Activated naive CD4-positive, alpha-beta T cell treated with anti-CD3 and anti-CD28 coated beads, Interleukin-2, amount 10 ng/mL, durations not matched to agents 7 days and 5 days (primary cell): ENCODE data around the gene ATP6V1A.

Experiments used
- CTCF ChIA-PET: fragments of 350-600 bp; sonication (Branson Sonifier 250); formaldehyde crosslinking; loops from one replicate; lab custom pipeline; 2021; ENCODE audit warnings: antibody characterized with exemption; lab: Charles Lee
- DNase-seq: peaks from one replicate; pipeline ENCODE4 v3.0.0-alpha.2; 2020
- H3K27ac Mint-ChIP-seq: one replicate; pipeline ENCODE4 v1.8.0; 2021; ENCODE audit warnings: mild to moderate bottlenecking, moderate library complexity, mixed read lengths
- H3K27me3 Mint-ChIP-seq: one replicate; pipeline ENCODE4 v1.8.0; 2021; ENCODE audit warnings: mild to moderate bottlenecking, mixed read lengths
- H3K36me3 Mint-ChIP-seq: one replicate; pipeline ENCODE4 v1.8.0; 2021; ENCODE audit warnings: mixed read lengths
- H3K4me1 Mint-ChIP-seq: one replicate; pipeline ENCODE4 v1.8.0; 2021; ENCODE audit warnings: mixed read lengths
- H3K4me3 Mint-ChIP-seq: one replicate; pipeline ENCODE4 v1.8.0; 2021; ENCODE audit warnings: mild to moderate bottlenecking, moderate library complexity, mixed read lengths
- H3K9me3 Mint-ChIP-seq: one replicate; pipeline ENCODE4 v1.8.0; 2021; ENCODE audit warnings: mixed read lengths

ATP6V1A gene

GRCh38 chr3:113746548-113747282, at the start of gene ATP6V1A:
Gene ATP6V1A, plus strand, starts transcription at chr3:113747035. Its CDS starts 31,719 bp downstream, at chr3:113778754.
- peaks cover 10% of the 10 kb centered on the region for H3K36me3 Mint-ChIP-seq
- peak within 1 kb of the TSS; percentile 97 for H3K4me3 Mint-ChIP-seq
- CTCF ChIA-PET, result interaction anchor here (0.9 to 3.8 kb wide), 4 partner anchors 11 to 309 kb away, joined by 3 to 50 read pairs (median 16); no protein-coding TSS in a partner anchor
- H3K4me1 Mint-ChIP-seq, result peaks cover 56% of the 10 kb centered on the region
- peak; percentile 88 for DNase-seq
- H3K9me3 Mint-ChIP-seq, result no peaks in the 10 kb centered on the region
- peak within 1 kb of the TSS; percentile 100 for H3K27ac Mint-ChIP-seq
- no peaks in the 10 kb centered on the region for H3K27me3 Mint-ChIP-seq

GRCh38 chr3:113697500-113698090, 49.2 kb upstream of the ATP6V1A start:
- no peak for DNase-seq
- Mint-ChIP-seq H3K4me1 (peaks cover 25% of the 10 kb centered on the region), H3K27me3 (no peaks in the 10 kb centered on the region), H3K9me3 (no peaks in the 10 kb centered on the region), H3K36me3 (peaks cover 9% of the 10 kb centered on the region), H3K4me3 (no peak overlapping the region), H3K27ac (no peak overlapping the region)
- CTCF ChIA-PET, result no interaction called here

GRCh38 chr3:113698213-113698742, 48.6 kb upstream of the ATP6V1A start:
- H3K27ac Mint-ChIP-seq, result no peak overlapping the region
- no peaks in the 10 kb centered on the region for H3K9me3 Mint-ChIP-seq

GRCh38 chr3:113698956-113699355, 47.9 kb upstream of the ATP6V1A start:
- Mint-ChIP-seq H3K9me3 (no peaks in the 10 kb centered on the region), H3K4me3 (peak overlapping the region; percentile 55), H3K4me1 (peaks cover 17% of the 10 kb centered on the region), H3K27me3 (no peaks in the 10 kb centered on the region), H3K27ac (peak overlapping the region; percentile 47), H3K36me3 (peaks cover 2% of the 10 kb centered on the region)
- CTCF ChIA-PET, result interaction anchor here (0.6 to 1.3 kb wide), 2 partner anchors 25 to 37 kb away, joined by 3 read pairs; no protein-coding TSS in a partner anchor
- DNase-seq, result peak; percentile 29

More at GRCh38 chr3:113698213-113698742, 48.6 kb upstream of the ATP6V1A start:
- H3K4me1 Mint-ChIP-seq, result peaks cover 22% of the 10 kb centered on the region
- DNase-seq, result no peak
- peaks cover 7% of the 10 kb centered on the region for H3K36me3 Mint-ChIP-seq
- H3K27me3 Mint-ChIP-seq, result no peaks in the 10 kb centered on the region
- no peak overlapping the region for H3K4me3 Mint-ChIP-seq
- CTCF ChIA-PET, result interaction anchor here (0.6 kb wide), 1 partner anchor 26 kb away, joined by 3 read pairs; no protein-coding TSS in a partner anchor

- H3K9me3 Mint-ChIP-seq, result no peaks in the 10 kb centered on the region
- H3K27ac Mint-ChIP-seq, result no peak overlapping the region
- H3K36me3 Mint-ChIP-seq, result no peaks in the 10 kb centered on the region
- no peak overlapping the region for H3K4me3 Mint-ChIP-seq
- peaks cover 19% of the 10 kb centered on the region for H3K27me3 Mint-ChIP-seq
- CTCF ChIA-PET, result no interaction called here
- H3K4me1 Mint-ChIP-seq, result no peaks in the 10 kb centered on the region
- no peak for DNase-seq
Measured at GRCh38 chr3:113707835-113708234, 39.0 kb upstream of the ATP6V1A start.

- no peaks in the 10 kb centered on the region for H3K4me1 Mint-ChIP-seq
- H3K9me3 Mint-ChIP-seq, result no peaks in the 10 kb centered on the region
- no peak overlapping the region for H3K4me3 Mint-ChIP-seq
- peaks cover 20% of the 10 kb centered on the region for H3K27me3 Mint-ChIP-seq
- CTCF ChIA-PET, result interaction anchor here (1.1 kb wide), 1 partner anchor 18 kb away, joined by 3 read pairs; no protein-coding TSS in a partner anchor
- DNase-seq, result no peak
- peaks cover 4% of the 10 kb centered on the region for H3K36me3 Mint-ChIP-seq
- no peak overlapping the region for H3K27ac Mint-ChIP-seq
Measured at GRCh38 chr3:113712129-113712528, 34.7 kb upstream of the ATP6V1A start.

GRCh38 chr3:113714702-113715101, 32.1 kb upstream of the ATP6V1A start:
- DNase-seq, result no peak
- CTCF ChIA-PET, result no interaction called here
- Mint-ChIP-seq H3K4me3 (no peak overlapping the region), H3K4me1 (no peaks in the 10 kb centered on the region), H3K36me3 (peaks cover 5% of the 10 kb centered on the region), H3K27ac (no peak overlapping the region), H3K27me3 (peaks cover 6% of the 10 kb centered on the region), H3K9me3 (no peaks in the 10 kb centered on the region)

GRCh38 chr3:113717308-113717707, 29.5 kb upstream of the ATP6V1A start:
- Mint-ChIP-seq H3K4me3 (no peak overlapping the region), H3K9me3 (no peaks in the 10 kb centered on the region), H3K4me1 (peaks cover 7% of the 10 kb centered on the region), H3K36me3 (peaks cover 21% of the 10 kb centered on the region), H3K27ac (no peak overlapping the region), H3K27me3 (peaks cover 3% of the 10 kb centered on the region)
- DNase-seq, result no peak
- CTCF ChIA-PET, result no interaction called here

- CTCF ChIA-PET, result interaction anchor here (1.4 kb wide), 1 partner anchor 19 kb away, joined by 5 read pairs; no protein-coding TSS in a partner anchor
- Mint-ChIP-seq H3K9me3 (no peaks in the 10 kb centered on the region), H3K4me1 (peaks cover 8% of the 10 kb centered on the region), H3K4me3 (no peak overlapping the region), H3K36me3 (peaks cover 25% of the 10 kb centered on the region), H3K27ac (no peak overlapping the region), H3K27me3 (peaks cover 3% of the 10 kb centered on the region)
- no peak for DNase-seq
Measured at GRCh38 chr3:113717818-113718217, 29.0 kb upstream of the ATP6V1A start.

- Mint-ChIP-seq H3K36me3 (peaks cover 35% of the 10 kb centered on the region), H3K27me3 (no peaks in the 10 kb centered on the region)
Measured at GRCh38 chr3:113719294-113719693, 27.5 kb upstream of the ATP6V1A start.

GRCh38 chr3:113719758-113720157, 27.1 kb upstream of the ATP6V1A start:
- Mint-ChIP-seq H3K4me3 (no peak overlapping the region), H3K36me3 (peaks cover 40% of the 10 kb centered on the region), H3K27me3 (no peaks in the 10 kb centered on the region), H3K4me1 (peaks cover 17% of the 10 kb centered on the region), H3K27ac (no peak overlapping the region), H3K9me3 (no peaks in the 10 kb centered on the region)
- CTCF ChIA-PET, result no interaction called here
- no peak for DNase-seq

More at GRCh38 chr3:113719294-113719693, 27.5 kb upstream of the ATP6V1A start:
- Mint-ChIP-seq H3K4me3 (no peak overlapping the region), H3K4me1 (peaks cover 14% of the 10 kb centered on the region), H3K9me3 (no peaks in the 10 kb centered on the region), H3K27ac (no peak overlapping the region)
- CTCF ChIA-PET, result interaction anchor here (1.4 kb wide), 1 partner anchor 17 kb away, joined by 5 read pairs; no protein-coding TSS in a partner anchor
- DNase-seq, result no peak

- no peak for DNase-seq
- CTCF ChIA-PET, result no interaction called here
- no peak overlapping the region for H3K4me3 Mint-ChIP-seq
- peaks cover 40% of the 10 kb centered on the region for H3K36me3 Mint-ChIP-seq
- H3K9me3 Mint-ChIP-seq, result no peaks in the 10 kb centered on the region
- H3K27ac Mint-ChIP-seq, result peak overlapping the region; percentile 67
- H3K4me1 Mint-ChIP-seq, result peaks cover 18% of the 10 kb centered on the region
- H3K27me3 Mint-ChIP-seq, result no peaks in the 10 kb centered on the region
Measured at GRCh38 chr3:113721636-113722035, 25.2 kb upstream of the ATP6V1A start.

- Mint-ChIP-seq H3K27me3 (no peaks in the 10 kb centered on the region), H3K9me3 (no peaks in the 10 kb centered on the region), H3K4me1 (peaks cover 18% of the 10 kb centered on the region), H3K27ac (no peak overlapping the region), H3K36me3 (peaks cover 15% of the 10 kb centered on the region), H3K4me3 (no peak overlapping the region)
- no peak for DNase-seq
- CTCF ChIA-PET, result interaction anchor here (0.9 to 2.5 kb wide), 2 partner anchors 8 to 9 kb away, joined by 3 to 9 read pairs; no protein-coding TSS in a partner anchor
Measured at GRCh38 chr3:113728661-113729060, 18.2 kb upstream of the ATP6V1A start.

- no peak overlapping the region for H3K4me3 Mint-ChIP-seq
- CTCF ChIA-PET, result interaction anchor here (1.2 to 1.5 kb wide), 2 partner anchors 15 to 18 kb away, joined by 3 to 5 read pairs; partner anchors contain the start of gene NAA50
- no peaks in the 10 kb centered on the region for H3K9me3 Mint-ChIP-seq
- peaks cover 6% of the 10 kb centered on the region for H3K36me3 Mint-ChIP-seq
- no peaks in the 10 kb centered on the region for H3K27me3 Mint-ChIP-seq
- DNase-seq, result no peak
- H3K27ac Mint-ChIP-seq, result no peak overlapping the region
- peaks cover 10% of the 10 kb centered on the region for H3K4me1 Mint-ChIP-seq
Measured at GRCh38 chr3:113730550-113730949, 16.3 kb upstream of the ATP6V1A start.
